NCI-H1105 treated with DMSO at 0.1 percent for 48 hours (cell line): ENCODE data around the gene PGC.

ENCODE experiments used
- DNase-seq: peaks from one replicate; lab custom pipeline; 2025; lab: John Stamatoyannopoulos, UW

PGC gene

DNA sequence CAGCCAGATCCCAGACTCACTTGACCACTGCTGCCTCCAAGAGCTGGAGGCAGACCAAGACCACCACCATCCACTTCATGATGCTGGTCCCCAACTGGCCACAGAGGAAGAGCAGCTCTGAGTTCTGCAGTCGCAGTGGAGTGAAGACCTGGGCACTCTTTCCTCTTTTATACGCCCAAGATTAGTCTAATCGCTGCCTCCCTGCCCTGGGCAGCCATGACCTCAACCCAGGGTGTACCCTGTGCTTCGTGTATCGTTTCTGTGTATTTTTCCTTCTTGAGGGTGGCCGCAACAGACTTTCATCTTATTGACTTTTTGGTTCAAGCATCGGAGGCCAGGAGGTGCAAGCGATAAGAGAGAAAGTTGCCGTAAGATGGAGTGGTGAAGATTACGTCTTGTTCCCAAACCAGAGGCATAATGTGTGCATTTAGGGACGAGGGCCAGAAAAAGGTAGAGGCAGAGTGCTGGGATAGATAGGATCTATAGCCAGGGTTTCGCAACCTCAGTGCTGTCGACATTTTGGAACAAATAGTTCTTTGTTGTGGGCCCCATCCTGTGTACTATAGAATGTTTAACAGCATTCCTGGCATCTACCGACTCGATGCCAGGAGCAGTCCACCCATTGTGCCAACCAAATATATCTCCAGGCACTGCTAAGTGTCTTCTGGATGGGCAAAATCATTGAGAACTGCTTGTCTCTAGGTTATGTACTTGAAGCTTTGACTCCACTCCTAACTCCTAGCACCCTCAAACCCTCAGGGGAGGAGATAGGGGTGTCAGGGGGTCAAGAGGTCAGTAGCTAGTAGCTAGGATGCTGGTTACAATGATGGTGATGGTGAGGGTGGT lies at the start of gene PGC:
TSS of gene PGC (minus strand) at position 142 of the 846 bp plus-strand sequence. CDS start at position 79, 63 bp downstream.
- no peak for DNase-seq

DNA sequence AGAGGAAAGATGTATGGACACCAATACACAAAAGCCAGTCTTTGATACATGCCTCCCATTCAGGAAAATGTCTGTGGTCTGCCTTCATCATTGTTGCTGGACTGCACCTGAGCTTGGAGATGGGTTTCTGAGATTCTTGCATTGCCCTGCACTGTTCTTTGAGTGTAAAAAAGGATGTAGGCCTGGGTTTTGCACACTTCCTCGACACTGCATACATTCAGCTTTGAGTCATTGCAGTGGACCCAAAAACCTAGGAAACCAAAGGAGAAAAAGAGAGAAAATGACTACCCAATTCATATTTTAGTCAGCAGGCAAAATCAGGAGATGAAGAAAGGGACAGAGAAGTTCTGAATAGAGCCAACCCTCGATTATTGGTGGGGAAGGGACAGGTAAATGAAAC lies 49.3 kb upstream of the PGC start:
- no peak for DNase-seq

DNA sequence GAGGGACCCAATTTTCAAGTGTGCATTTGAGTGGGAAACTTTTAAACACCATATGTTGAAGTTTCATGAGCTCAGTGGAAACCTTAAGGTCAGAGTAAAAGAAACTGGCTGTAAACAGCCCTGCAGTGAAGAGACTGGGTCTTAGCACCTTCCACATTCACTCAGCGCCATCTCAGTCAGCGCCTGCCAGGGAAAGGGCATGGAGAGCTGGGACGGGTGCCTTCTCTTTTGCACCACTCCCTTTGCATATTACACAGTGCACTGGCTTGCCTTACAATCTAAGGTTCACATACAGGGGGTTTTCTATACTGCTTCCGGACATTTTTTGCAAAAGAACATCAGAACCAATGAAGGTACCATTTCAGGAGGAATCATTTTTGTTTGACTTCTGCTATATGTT lies 44.8 kb upstream of the PGC start:
- DNase-seq = no peak

DNA sequence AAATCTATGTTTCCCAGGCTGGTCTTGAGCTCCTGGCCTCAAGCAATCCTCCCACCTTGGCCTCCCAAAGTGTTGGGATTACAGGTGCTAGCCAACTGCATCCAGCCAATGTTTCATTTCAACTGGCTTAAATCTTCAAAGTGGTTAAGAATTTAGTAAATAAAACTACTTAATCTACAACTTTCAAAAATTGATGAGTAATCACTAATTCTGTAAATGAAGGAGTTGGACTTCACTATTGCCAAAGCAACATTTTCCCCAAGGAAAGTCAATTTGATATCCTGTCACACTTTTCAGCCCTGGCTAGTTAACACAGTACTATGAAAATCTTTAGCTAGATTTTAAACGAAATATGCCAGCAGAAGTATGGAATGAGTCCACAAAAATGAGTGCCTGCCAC lies 44.1 kb upstream of the PGC start:
- no peak for DNase-seq

DNA sequence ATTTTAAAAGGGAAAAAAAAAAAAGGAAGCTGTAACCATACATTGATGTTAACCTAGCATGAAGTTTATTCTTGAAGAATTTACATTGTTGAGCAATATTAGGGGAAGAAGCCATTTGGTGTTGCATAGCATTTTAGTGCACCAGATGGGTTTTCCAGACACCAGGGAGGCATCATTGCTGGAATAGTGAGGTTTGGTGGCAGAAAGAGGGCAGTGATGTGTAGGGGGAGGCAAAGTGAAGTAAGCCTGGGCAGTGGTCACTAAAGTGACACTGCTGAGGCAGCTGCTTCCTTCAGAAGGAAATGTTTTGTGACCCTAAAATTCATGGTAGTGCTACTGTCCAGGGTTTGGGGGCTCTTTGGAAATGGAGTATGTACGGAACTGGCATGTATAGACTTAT lies 42.8 kb upstream of the PGC start:
- no peak for DNase-seq

DNA sequence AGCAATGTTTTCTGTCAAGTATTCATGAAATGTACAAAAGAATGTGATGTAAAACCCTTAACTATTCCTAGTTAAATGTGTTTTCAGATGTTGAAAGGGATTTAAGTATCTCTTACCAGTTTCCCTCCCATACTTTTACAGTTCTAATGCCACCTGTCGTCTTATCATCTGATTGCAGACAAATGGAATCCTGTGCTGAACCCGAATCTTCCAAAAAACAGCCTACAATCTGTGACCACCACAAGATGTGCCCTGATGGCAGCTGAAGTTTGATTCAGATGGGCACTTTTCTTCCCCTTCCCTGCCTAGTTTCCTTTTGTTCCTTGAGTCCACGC lies 42.2 kb upstream of the PGC start:
- no peak for DNase-seq

DNA sequence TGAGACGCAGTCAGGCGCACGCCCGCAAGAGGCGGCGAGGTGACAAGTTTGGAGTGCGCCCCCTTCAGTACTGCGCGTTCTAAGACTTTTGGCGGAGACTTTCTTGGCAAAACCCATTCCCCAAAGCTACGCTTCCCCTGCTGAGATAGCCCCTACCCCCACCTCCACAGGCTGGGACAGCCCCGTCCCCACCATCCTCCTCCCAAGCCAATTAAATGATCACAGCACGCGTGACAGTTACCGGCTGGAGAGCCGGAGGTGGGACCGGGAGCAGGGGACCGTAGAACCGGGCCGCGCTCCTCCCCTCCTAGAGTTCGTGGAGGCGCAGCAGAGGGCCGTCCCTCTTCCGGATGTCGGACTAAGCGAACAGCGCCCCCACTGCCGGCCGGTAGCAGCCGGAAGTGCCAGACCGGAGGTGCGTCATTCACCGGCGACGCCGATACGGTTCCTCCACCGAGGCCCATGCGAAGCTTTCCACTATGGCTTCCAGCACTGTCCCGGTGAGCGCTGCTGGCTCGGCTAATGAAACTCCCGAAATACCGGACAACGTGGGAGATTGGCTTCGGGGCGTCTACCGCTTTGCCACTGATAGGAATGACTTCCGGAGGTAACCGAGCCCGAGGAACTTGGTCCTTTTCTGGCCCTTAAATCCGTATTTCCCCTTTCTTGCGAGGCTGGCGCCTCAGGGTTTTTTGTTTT lies 40.2 kb upstream of the PGC start, which contains the start of gene TOMM6:
TSS of gene TOMM6 (plus strand) at position 476 of the 699 bp plus-strand sequence. CDS start at position 480, 4 bp downstream.
- peak; percentile 91 for DNase-seq

DNA sequence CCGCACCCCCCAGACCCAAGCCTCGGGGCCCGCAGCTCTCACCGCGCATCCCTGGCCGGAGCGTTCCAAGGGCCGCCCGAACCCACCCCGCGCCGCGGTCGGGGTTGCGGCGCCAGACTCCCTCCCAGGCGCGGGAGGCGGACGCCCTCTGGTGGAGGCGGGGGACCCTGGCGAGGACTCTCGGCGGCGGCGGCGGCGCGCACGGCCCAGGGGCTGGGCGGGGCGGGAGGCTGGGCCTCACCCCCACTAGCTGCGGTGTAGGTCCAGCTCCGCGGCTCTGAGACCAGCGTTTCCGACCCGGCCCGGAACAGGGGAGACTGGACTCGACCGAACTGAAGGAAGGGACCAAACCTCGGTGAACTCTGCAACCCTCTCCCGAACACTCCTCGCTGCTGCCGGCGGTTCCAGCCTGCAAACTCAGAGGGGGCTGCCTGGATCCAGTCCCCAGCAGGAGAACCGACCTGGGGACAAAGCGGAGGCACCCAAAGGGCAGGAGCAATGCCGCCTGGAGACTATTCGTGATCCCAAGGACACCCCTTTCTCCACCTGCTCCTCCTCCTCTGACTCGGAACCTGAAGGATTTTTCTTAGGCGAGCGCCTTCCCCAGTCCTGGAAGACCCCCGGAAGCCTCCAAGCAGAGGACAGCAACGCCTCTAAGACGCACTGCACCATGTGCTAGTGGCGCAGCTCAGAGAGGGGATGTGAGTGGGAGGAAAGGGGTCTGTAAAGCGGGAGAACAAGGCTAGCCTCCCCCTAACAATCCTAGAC lies 39.4 kb upstream of the PGC start:
- DNase-seq = peak; percentile 63

DNA sequence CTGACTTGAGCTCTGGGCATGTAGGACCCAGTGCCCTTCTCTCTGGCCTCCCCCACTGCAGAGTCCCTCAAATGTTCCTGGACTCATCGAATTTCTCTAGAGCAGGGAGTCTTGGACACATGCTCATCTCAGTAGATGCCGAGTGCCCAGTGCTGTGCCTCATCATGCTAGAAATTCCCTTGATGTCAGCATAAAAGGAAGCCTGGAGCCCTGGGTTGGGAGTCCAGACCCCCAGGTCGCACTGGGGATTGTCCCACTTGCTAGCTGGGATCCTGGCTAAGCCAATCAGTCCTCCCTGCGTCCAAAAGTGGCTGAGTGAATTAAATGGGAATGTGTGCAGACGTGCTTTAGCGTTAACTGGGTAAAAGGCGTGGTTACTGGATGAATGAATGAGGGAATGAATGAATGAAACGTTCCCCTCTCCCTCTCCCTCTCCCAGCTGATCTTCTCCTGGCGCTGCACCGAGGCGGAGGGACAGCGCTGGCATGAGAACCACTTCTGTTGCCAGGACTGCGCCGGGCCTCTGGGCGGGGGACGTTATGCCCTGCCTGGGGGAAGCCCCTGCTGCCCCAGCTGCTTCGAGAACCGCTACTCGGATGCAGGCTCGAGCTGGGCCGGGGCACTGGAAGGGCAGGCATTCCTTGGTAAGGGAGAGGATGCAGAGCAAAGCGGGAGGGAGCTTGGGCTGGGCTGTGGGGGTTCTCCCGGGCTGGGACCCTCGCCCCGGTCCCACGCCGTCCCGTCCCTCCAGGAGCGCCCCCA lies 38.7 kb upstream of the PGC start:
- no peak for DNase-seq

DNA sequence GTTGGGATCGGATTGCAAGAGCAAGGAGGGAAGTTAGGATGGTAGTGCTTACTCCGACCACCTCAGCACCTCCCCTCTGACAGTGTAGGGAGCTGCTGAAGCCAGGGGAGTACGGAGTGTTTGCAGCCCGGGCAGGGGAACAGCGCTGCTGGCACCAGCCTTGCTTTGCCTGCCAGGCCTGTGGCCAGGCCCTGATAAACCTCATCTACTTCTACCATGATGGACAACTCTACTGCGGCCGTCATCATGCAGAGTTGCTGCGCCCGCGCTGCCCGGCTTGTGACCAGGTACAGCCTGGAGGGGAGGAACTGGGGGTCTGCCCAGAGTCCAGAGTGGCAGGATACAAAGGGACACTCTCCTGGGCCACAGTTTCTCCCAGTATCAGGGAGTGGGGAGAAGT lies 38.1 kb upstream of the PGC start:
- DNase-seq = no peak

DNA sequence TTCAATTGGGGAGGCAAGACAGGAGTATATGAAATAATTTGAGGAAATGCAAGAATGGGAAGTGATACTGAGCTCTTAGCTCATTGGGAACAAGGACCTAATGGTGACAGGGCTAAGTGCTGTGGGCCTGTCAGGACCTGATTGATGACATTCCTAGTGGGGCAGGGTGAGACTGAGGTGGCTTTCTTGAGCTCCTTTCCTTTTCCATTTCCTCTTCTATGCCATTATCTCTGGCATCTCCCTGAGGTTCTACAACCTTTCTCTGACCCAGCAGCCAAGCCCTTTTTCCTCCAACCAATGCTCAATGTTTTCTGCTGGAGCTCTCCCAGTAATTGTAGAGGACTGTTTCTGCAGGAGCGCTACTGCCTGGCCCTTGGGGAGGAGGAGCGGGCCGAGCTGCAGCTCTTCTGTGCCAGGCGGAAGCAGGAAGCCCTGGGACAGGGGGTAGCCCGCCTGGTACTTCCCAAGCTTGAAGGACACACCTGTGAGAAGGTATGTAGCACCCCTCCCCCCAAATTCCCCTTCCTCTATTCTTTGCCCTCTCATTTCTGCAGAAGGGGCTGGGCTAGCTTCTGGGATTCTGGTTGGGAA lies 37.5 kb upstream of the PGC start:
- DNase-seq = no peak

DNA sequence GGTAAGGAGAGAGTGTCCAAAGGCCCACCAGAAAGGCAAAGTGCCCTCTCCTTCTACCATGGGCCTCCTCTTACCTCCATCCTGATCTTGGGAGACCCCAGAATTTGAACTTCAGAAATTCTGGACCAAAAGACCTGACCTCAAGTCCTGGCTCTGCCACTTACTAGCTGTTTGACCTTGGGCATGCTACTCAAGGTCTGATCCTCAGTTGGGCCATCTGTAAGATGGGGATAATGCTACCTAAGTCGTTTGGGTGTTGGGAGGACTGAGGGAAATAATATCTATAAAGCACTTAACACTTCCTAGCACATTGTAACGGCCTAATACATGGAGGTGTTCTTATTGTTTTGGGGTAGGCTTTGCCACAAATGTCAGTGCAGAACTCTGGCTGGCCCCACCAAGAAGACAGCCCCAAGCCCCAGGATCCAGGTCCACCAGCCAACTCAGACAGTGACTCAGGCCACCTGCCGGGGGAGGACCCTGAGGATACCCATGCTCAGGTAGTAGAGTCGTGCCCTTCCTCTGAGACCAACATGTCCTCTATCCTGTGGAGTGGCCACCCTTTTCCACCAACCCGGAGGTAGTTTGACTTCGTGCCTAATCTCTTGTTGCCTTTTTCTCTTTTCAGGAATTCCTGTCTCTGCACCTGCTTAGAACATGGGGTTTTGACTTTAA lies 36.0 kb upstream of the PGC start:
- no peak for DNase-seq

DNA sequence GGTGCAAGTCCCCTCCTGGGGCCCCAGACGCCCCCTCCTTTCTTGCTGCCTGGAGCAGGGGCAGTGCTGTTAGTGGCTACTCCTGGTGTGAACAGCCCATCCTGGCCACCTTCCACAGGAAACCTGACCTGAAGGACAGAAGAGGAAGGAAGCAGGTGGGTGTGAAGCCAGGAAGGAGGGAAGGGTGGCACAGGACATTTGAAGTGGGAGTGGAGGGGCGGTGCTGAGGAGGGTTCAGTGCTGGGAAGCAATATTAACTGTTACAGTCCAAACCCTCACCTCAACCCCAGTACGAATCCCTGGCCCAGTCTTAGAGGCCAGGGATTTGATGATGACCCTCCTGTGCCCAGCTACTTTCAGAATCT lies 34.2 kb upstream of the PGC start:
- no peak for DNase-seq

DNA sequence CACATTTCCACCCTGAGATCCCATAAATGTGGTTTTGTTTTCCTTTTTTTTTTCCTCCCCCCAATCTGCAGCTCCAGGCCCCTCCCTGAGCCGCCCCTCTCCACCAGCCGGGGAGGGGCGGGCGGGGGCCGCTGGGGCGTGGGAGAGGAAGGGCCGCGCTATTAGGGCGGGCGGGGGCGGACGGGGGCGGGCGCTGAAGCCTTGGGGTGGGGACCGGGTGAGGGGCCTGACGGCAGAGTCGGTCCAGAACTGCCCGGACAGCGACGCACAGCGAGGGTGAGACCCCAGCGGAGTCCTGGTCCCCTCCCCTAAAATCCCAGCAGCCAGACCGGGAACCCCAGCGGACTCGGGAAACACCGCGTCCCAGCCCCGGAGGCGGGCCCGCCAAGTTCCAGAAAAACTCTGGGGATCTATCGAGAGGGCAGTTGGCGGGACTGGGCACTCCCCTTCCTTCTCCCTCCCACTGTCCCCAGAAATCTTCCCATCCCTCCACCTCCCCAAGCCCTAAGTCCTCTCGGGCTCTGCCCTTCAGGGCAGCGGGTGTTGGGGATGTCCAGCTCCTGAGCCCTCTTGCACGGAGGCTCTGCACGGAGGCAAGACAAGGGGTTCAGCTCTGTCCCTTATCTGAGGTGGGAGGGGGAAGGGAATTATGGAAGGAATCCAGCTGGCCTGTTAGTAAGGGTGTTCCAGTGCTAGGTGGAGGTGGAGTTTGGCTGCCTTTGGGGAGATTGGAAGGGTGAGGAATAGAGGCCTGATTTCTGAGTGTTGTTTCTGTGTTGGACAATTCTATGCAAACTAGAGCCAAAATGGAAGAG lies 33.6 kb upstream of the PGC start, which contains the start of gene PRICKLE4:
TSS of gene PRICKLE4 (plus strand) at position 232 of the 815 bp plus-strand sequence. CDS start 2,692 bp downstream, outside the sequence.
- DNase-seq = peak; percentile 31

DNA sequence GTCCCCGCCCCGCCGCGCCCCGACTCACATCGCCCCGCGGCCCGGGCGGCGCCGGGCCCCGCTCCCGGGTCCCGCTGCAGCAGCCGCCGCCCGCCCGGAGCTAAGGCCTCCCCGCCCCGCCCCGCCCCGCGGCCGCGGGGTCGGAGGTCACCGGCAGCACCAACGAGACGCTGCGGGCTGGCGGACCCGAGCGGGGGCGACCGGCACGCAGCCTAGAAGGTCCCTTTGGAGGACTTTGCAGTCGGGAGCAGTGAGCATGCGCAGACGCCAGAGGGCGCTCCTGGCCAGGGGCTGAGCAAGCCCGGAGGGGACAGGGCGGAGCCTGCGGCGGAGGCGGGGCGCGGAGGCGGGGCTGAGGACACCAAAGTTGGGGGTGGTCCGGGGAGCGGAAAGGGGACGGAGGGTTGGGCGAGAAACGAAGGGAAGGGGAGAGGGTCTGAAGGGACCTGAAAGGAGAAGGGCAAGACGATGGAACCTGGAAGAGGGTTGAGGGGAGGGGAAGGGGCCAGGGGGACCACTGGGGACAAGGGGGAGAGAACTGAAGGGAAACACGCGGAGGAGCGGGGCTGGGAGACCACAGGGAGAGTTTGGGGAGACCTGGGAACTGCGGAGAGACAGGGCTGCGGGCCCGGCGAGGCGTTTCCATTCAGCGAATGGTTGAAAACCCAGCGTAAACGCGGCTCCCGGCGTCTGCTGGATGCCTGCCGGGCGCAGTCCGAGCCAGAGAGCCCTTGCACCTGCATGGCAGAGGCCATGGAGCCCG lies 32.8 kb upstream of the PGC start, which contains the start of gene FRS3:
TSS of gene FRS3 (minus strand) at position 113 of the 763 bp plus-strand sequence. CDS start 2,913 bp downstream, outside the sequence.
- DNase-seq = peak; percentile 89

DNA sequence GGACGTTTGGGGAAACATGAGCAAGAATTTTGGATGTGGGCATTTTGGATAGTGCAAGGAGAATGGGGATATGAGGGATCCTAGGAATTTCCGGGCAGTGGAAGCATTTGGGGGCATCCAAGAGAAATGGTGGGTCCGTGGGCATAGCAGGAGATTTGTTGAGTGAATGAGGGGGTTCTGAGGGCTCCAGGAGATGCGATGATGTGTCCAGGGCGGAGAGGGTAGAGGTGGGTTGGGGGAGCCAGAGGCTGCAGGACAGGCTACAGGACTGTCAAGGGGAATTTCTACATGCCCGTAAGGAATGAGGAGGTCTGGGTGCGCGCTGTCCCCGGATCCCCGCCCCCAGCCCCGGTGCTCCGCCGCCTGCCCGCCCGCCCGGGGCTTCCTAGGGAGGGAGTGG lies 32.1 kb upstream of the PGC start:
- DNase-seq = no peak

DNA sequence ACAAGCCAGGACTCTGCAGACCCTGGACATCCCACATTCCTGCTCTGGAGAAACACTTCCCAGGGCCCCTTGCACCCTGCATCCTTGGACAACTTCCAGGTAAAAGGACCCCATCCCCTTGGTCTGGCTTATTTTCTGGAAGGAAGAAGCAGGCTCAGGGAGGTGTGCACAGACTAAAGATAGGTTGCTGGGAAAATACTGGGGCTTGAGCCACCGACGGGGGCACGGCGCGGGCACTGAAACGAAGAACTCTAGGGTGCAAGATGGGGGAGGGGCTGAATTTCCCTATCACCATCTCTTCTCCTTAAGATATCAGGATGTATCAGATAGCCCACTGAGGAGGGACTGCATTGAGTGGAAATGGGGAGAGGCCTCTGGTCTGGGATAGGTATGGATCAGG lies 31.7 kb upstream of the PGC start:
- DNase-seq = no peak

DNA sequence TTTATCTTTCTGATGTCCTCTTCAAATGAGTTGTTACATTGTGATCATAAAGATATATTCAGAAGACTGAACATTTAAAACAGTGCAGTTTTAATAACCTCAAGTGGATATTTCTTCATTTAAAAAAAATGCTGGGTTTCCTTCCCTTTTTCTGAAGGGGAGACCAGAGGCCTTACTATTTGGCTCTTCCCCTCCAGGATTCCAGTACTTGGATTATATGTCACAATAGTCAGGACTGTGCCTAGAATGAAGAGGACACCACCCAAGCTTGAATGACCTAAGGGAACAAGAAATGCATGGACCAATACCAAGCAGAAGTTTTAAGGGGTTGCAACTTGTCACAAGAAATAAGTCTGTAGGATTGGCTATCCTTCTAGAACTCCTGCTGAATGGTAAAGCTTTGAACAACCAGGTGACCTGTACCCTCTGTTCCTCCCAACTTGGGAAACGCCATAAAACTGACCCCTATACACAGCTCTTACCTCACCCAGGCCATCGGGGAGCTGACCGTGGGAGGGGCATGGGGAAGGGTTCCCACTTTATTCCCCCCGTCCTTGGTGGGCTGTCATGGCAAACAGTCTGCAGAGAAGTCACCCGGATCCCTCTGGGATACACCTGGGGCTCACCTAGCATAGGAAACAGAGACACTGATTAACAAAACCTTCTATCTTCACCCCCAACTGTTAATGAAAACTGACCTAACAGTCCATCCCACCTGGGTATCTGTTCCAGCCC lies 30.5 kb upstream of the PGC start:
- DNase-seq = no peak
